ENCODE results near the gene CCNE1. TPM values are rescaled to one million over a fixed set of nuclear protein-coding genes. Genes with fewer than 3 reads are reported as not detected.

Gene CCNE1
- polyA plus RNA-seq (2013, experiment 1 of 2): 32.0 TPM
- polyA plus RNA-seq (2013, experiment 2 of 2): 27.5 TPM

GRCh38 chr19:29811125-29812079 lies at the start of gene CCNE1:
TSS of gene CCNE1 (plus strand) at chr19:29811991. CDS start at chr19:29812556, 565 bp downstream.
- no peaks in the 10 kb centered on the region for H3K4me1 ChIP-seq (ENCODE audit: insufficient read depth, low read length)
- H3K27ac ChIP-seq (ENCODE audit: low read depth, low read length): peak within 1 kb of the TSS; percentile 68; the same call in 1 of the 2 replicates

GRCh38 chr19:29763196-29763595 lies 48.6 kb upstream of the CCNE1 start:
- H3K9me3 ChIP-seq (ENCODE audit: insufficient read depth, low read depth, low read length): no peaks in the 10 kb centered on the region
- no peak overlapping the region for H3K9ac ChIP-seq (ENCODE audit: low read depth, low read length)
- no peaks in the 10 kb centered on the region for H3K4me1 ChIP-seq (ENCODE audit: insufficient read depth, low read length)
- H3K27me3 ChIP-seq (ENCODE audit: insufficient read depth, low read length): no peaks in the 10 kb centered on the region
- 75% methylated on average over 4 of the region's 4 CpGs for WGBS
- no peak overlapping the region for H3K4me3 ChIP-seq (ENCODE audit: low read length)
- H3K27ac ChIP-seq (ENCODE audit: low read depth, low read length): no peak overlapping the region
- H3K36me3 ChIP-seq (ENCODE audit: insufficient read depth, low read length): no peaks in the 10 kb centered on the region

More at GRCh38 chr19:29811125-29812079, at the start of gene CCNE1:
- H3K27me3 ChIP-seq (ENCODE audit: insufficient read depth, low read length): peaks cover 8% of the 10 kb centered on the region; the same call in 1 of the 2 replicates
- peak within 1 kb of the TSS; percentile 73 for H3K9ac ChIP-seq (ENCODE audit: low read depth, low read length)
- H3K36me3 ChIP-seq (ENCODE audit: insufficient read depth, low read length): peaks cover 23% of the 10 kb centered on the region
- H3K4me3 ChIP-seq (ENCODE audit: low read length): peak within 1 kb of the TSS; percentile 68
- 2% methylated on average over 125 of the region's 125 CpGs for WGBS
- no peaks in the 10 kb centered on the region for H3K9me3 ChIP-seq (ENCODE audit: insufficient read depth, low read depth, low read length)

GRCh38 chr19:29764361-29764760 lies 47.4 kb upstream of the CCNE1 start:
- H3K9me3 ChIP-seq (ENCODE audit: insufficient read depth, low read depth, low read length): no peaks in the 10 kb centered on the region
- no peaks in the 10 kb centered on the region for H3K4me1 ChIP-seq (ENCODE audit: insufficient read depth, low read length)
- no peak overlapping the region for H3K4me3 ChIP-seq (ENCODE audit: low read length)
- H3K9ac ChIP-seq (ENCODE audit: low read depth, low read length): no peak overlapping the region
- WGBS: 92% methylated on average over 8 of the region's 8 CpGs
- no peak overlapping the region for H3K27ac ChIP-seq (ENCODE audit: low read depth, low read length)
- no peaks in the 10 kb centered on the region for H3K36me3 ChIP-seq (ENCODE audit: insufficient read depth, low read length)
- H3K27me3 ChIP-seq (ENCODE audit: insufficient read depth, low read length): no peaks in the 10 kb centered on the region

DNA sequence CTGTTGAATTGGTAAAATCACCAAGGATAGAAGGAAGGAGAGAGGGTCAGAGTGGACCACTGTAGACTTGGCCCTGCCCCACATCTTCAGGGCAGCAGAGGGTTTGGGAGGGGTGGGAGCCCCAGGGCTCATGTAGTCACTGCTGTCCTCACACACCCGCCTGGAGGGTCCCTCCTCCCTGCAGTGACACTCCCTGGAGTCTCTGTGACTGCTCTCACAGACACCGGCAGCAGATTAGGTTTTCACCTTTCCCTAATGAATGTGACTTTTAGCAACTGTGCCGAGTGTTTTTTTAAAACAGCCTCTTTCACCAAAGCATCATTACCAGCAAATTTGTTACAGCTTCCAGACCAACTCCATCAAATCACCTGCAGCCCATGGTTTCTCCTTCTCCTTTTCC lies 45.7 kb upstream of the CCNE1 start:
- Histone ChIP-seq H3K9ac (ENCODE audit: low read depth, low read length) (no peak overlapping the region), H3K27me3 (ENCODE audit: insufficient read depth, low read length) (no peaks in the 10 kb centered on the region), H3K27ac (ENCODE audit: low read depth, low read length) (no peak overlapping the region), H3K36me3 (ENCODE audit: insufficient read depth, low read length) (no peaks in the 10 kb centered on the region), H3K4me1 (ENCODE audit: insufficient read depth, low read length) (no peaks in the 10 kb centered on the region), H3K9me3 (ENCODE audit: insufficient read depth, low read depth, low read length) (no peaks in the 10 kb centered on the region), H3K4me3 (ENCODE audit: low read length) (no peak overlapping the region)
- 79% methylated on average over 3 of the region's 3 CpGs for WGBS

GRCh38 chr19:29767039-29767735 lies 44.6 kb upstream of the CCNE1 start:
- H3K27ac ChIP-seq (ENCODE audit: low read depth, low read length): no peak overlapping the region
- H3K4me1 ChIP-seq (ENCODE audit: insufficient read depth, low read length): no peaks in the 10 kb centered on the region
- WGBS: 82% methylated on average over 8 of the region's 8 CpGs
- H3K27me3 ChIP-seq (ENCODE audit: insufficient read depth, low read length): no peaks in the 10 kb centered on the region
- no peak overlapping the region for H3K9ac ChIP-seq (ENCODE audit: low read depth, low read length)
- no peaks in the 10 kb centered on the region for H3K36me3 ChIP-seq (ENCODE audit: insufficient read depth, low read length)
- no peak overlapping the region for H3K4me3 ChIP-seq (ENCODE audit: low read length)
- H3K9me3 ChIP-seq (ENCODE audit: insufficient read depth, low read depth, low read length): no peaks in the 10 kb centered on the region

DNA sequence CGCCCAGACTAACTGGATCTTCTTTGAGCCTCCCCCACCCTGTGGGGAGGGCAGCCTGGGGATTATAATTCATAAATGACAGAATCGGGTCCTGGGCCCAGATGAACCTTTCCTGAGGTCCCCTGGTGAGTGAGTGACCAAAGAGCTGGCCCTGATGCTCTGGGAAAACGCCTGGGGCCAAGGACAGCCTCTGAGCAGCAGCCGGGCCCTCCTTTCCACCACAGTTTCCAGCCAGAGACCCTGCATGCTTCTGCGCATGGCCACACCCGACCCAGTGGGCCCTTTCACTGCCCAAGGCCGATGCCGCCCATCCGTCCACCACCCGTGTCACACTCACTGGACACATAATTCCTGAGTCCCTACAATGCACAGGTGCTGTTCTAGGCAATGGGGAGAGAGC lies 43.6 kb upstream of the CCNE1 start:
- WGBS: 93% methylated on average over 10 of the region's 10 CpGs
- Histone ChIP-seq H3K36me3 (ENCODE audit: insufficient read depth, low read length) (no peaks in the 10 kb centered on the region), H3K9me3 (ENCODE audit: insufficient read depth, low read depth, low read length) (no peaks in the 10 kb centered on the region), H3K9ac (ENCODE audit: low read depth, low read length) (no peak overlapping the region), H3K27ac (ENCODE audit: low read depth, low read length) (no peak overlapping the region), H3K27me3 (ENCODE audit: insufficient read depth, low read length) (no peaks in the 10 kb centered on the region), H3K4me3 (ENCODE audit: low read length) (no peak overlapping the region), H3K4me1 (ENCODE audit: insufficient read depth, low read length) (no peaks in the 10 kb centered on the region)

DNA sequence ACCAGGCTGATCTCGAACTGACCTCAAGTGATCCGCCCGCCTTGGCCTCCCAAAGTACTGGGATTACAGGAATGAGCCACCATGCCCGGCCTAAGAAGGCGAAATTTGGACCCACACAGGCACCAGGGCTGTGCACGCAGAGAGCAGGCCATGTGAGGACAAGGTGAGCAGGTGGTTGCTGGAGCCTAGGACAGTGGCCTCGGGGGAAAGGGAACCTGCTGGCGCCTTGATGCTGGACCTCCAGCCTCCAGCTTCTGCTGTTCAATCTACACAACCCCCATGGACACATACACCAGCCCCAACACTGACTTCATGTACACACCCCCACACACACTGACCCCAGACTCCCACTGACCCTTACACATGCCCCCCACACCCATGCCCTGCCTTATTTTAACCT lies 41.8 kb upstream of the CCNE1 start:
- Histone ChIP-seq H3K36me3 (ENCODE audit: insufficient read depth, low read length) (no peaks in the 10 kb centered on the region), H3K9me3 (ENCODE audit: insufficient read depth, low read depth, low read length) (no peaks in the 10 kb centered on the region), H3K27ac (ENCODE audit: low read depth, low read length) (no peak overlapping the region), H3K4me1 (ENCODE audit: insufficient read depth, low read length) (no peaks in the 10 kb centered on the region), H3K9ac (ENCODE audit: low read depth, low read length) (no peak overlapping the region), H3K27me3 (ENCODE audit: insufficient read depth, low read length) (no peaks in the 10 kb centered on the region), H3K4me3 (ENCODE audit: low read length) (no peak overlapping the region)
- 87% methylated on average over 8 of the region's 8 CpGs for WGBS

GRCh38 chr19:29770648-29771047 lies 41.1 kb upstream of the CCNE1 start:
- H3K36me3 ChIP-seq (ENCODE audit: insufficient read depth, low read length): no peaks in the 10 kb centered on the region

GRCh38 chr19:29771708-29772414 lies 39.9 kb upstream of the CCNE1 start:
- H3K4me1 ChIP-seq (ENCODE audit: insufficient read depth, low read length): 0 out of 2 replicates have a peak, but pooled peaks cover 4% of the 10 kb centered on the region
- H3K36me3 ChIP-seq (ENCODE audit: insufficient read depth, low read length): no peaks in the 10 kb centered on the region
- no peaks in the 10 kb centered on the region for H3K27me3 ChIP-seq (ENCODE audit: insufficient read depth, low read length)
- H3K9me3 ChIP-seq (ENCODE audit: insufficient read depth, low read depth, low read length): no peaks in the 10 kb centered on the region
- H3K9ac ChIP-seq (ENCODE audit: low read depth, low read length): 0 out of 2 replicates have a peak overlapping the region, but pooled peaks have one; percentile 33
- 39% methylated on average over 14 of the region's 14 CpGs for WGBS
- no peak overlapping the region for H3K27ac ChIP-seq (ENCODE audit: low read depth, low read length)
- H3K4me3 ChIP-seq (ENCODE audit: low read length): no peak overlapping the region; the same call in 1 of the 2 replicates

More at GRCh38 chr19:29770648-29771047, 41.1 kb upstream of the CCNE1 start:
- H3K27ac ChIP-seq (ENCODE audit: low read depth, low read length): no peak overlapping the region
- no peaks in the 10 kb centered on the region for H3K27me3 ChIP-seq (ENCODE audit: insufficient read depth, low read length)
- 99% methylated on average over 7 of the region's 7 CpGs for WGBS
- H3K4me3 ChIP-seq (ENCODE audit: low read length): no peak overlapping the region
- H3K9ac ChIP-seq (ENCODE audit: low read depth, low read length): no peak overlapping the region
- 0 out of 2 replicates have a peak, but pooled peaks cover 4% of the 10 kb centered on the region for H3K4me1 ChIP-seq (ENCODE audit: insufficient read depth, low read length)
- no peaks in the 10 kb centered on the region for H3K9me3 ChIP-seq (ENCODE audit: insufficient read depth, low read depth, low read length)

DNA sequence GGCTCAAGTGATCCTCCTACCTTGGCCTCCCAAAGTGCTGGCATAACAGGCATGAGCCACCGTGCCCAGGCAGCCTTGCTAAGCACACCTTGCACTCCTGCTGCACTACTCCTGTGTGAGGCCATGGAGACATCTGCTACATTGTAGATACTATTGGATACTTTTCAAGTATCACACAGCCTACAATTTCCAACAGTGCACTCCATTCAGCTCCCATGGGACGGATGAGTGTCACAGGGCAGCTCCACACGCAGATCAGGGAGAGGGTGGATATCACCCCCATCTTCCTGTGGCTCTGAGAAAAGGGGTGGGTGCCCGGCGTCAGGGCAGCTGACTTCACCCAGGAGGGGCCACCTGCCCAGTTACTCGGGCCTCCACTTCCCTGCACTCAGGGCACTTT lies 39.1 kb upstream of the CCNE1 start:
- Histone ChIP-seq H3K4me3 (ENCODE audit: low read length) (no peak overlapping the region), H3K36me3 (ENCODE audit: insufficient read depth, low read length) (no peaks in the 10 kb centered on the region), H3K27ac (ENCODE audit: low read depth, low read length) (no peak overlapping the region), H3K9me3 (ENCODE audit: insufficient read depth, low read depth, low read length) (no peaks in the 10 kb centered on the region), H3K27me3 (ENCODE audit: insufficient read depth, low read length) (no peaks in the 10 kb centered on the region), H3K4me1 (ENCODE audit: insufficient read depth, low read length) (0 out of 2 replicates have a peak, but pooled peaks cover 4% of the 10 kb centered on the region), H3K9ac (ENCODE audit: low read depth, low read length) (no peak overlapping the region)
- 96% methylated on average over 6 of the region's 6 CpGs for WGBS

Measured in HUES64 (cell line).